ENCODE data around the gene MMP11. TPM values are rescaled to one million over a fixed set of nuclear protein-coding genes. Genes with fewer than 3 reads are reported as not detected.

MMP11 gene
- total RNA-seq, 1 donor from 2014 or later: 14.8 TPM

DNA sequence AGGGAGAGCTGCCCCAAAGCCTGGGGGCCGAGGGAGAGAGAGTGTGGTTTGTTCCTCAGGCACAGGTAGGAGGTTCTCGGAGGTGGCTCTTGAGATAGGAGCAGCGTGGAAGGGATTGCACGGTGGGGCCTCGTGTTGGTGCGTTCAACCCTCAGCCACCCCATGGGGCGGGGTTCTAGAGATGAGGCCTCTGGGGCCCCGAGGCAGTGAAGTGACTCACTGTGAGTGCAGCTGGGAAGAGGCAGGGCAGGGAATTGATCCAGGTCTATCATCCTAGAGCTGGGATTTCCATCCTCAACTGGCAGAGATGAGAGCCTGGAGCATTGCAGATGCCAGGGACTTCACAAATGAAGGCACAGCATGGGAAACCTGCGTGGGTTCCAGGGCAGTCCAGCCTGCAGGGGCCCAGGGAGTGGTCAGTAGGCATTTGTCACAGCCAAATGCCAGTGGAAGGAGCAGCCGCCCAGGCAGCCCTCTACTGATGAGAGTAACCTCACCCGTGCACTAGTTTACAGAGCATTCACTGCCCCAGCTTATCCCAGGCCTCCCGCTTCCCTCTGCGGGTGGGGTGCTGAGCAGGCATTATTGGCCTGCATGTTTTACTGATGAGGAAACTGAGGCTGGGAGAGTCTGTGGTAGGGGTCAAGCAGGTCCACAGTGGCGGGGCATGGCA, 9.0 kb downstream of the MMP11 start:
- DNase-seq: no peak

DNA sequence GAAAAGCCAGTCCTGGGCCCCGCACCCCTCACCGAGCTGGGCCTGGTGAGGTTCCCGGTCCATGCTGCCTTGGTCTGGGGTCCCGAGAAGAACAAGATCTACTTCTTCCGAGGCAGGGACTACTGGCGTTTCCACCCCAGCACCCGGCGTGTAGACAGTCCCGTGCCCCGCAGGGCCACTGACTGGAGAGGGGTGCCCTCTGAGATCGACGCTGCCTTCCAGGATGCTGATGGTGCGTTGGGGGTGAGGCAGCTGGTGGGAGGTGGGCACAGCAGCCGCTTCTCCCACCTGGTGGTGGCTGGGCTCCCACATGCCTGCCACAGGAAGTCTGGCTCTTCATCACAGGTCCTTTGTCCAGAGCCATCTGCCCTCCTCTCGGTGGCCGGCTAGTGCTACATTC, 9.6 kb downstream of the MMP11 start:
- no peak for DNase-seq

- DNase-seq: no peak
Observed at GRCh38 chr22:23782703-23783102, 10.1 kb downstream of the MMP11 start.

GRCh38 chr22:23783265-23784150, 10.9 kb downstream of the MMP11 start:
- no peak for DNase-seq

- no peak for DNase-seq
Observed at GRCh38 chr22:23784215-23784732, 11.6 kb downstream of the MMP11 start.

GRCh38 chr22:23786261-23786710, 13.6 kb downstream of the MMP11 start:
- DNase-seq: no peak

GRCh38 chr22:23786752-23787599, 14.3 kb downstream of the MMP11 start, which contains the start of gene SMARCB1:
Gene SMARCB1 (plus strand): TSS chr22:23786966. CDS start chr22:23787170, 204 bp downstream.
- DNase-seq: peak; percentile 67

DNA sequence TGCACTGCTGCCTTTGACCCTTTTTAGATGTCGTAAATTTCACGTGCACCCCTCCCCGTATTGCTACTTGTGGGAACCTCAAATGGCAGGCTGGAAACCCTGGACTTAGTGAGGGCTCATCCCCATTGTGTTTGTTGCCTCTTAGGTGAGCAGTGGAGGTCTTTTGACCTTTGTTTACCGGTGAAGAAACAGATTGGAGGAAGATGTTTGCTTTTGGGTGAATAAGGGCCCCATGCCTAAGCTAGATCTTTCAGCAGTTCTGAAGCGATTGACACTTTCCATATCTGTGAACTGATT, 14.9 kb downstream of the MMP11 start:
- no peak for DNase-seq

DNA sequence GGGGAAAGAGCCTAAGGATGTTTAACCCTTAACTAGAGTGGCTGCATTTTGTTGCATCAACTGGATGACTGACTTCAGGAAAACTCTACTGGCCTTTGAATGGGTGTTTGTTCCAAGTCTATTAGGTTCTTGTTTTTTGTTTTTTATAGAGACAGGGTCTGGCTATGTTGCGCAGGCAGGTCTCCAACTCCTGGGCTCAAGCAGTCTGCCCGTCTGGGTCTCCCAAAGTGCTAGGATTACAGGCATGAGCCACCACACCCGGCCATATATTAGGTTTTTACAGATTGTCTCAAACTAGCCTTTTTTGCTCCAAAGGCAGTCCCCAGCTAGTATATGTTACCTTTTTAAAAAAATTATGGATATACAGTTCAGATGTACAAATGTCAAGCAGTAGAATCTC, 15.3 kb downstream of the MMP11 start:
- DNase-seq: no peak

DNA sequence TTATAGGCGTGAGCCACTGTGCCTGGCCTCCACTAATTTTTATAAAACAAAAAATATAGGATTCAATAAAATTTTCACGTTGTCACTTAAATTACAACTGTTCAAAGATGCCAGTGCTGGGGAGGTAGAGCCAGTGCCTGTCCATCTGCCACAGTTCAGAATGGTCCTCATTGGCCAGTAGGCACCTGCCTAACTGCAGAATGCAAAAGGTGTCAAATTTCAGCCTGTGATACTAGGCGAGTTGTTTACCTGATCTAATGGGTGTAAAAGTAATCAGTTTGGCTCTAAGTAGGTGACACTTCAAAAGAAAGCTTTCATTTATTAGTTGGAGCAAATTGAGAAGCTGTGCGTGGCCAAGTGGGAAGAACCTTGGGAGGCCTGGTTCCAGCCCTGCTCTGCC, 16.5 kb downstream of the MMP11 start:
- DNase-seq: no peak

GRCh38 chr22:23789638-23790037, 17.0 kb downstream of the MMP11 start:
- DNase-seq: no peak

- DNase-seq: no peak
Observed at GRCh38 chr22:23790819-23791737, 18.4 kb downstream of the MMP11 start.

- no peak for DNase-seq
Observed at GRCh38 chr22:23791738-23792645, 19.3 kb downstream of the MMP11 start.

GRCh38 chr22:23793326-23793725, 20.7 kb downstream of the MMP11 start:
- no peak for DNase-seq

DNA sequence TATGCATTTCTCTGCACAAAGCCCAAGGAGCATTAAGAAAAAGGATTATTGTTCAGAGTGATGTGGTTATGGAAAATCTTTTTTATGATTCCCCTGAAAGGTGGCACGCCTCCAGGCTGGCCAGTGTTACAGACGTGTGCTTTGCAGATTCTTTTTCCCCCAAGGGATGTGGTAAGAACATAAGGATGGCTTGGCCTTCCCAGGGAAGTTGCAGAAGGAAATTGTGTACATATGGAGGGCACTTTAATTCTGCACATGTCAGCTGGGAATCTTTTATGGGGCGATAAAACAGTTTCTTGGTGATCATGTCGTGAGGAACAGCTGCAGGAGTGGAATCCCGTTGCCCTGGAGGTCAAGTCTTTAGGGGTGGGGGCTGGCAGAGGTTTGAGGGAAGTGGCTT, 23.8 kb downstream of the MMP11 start:
- DNase-seq: no peak

GRCh38 chr22:23800297-23801237, 27.9 kb downstream of the MMP11 start:
- no peak for DNase-seq

- no peak for DNase-seq
Observed at GRCh38 chr22:23801238-23801821, 28.7 kb downstream of the MMP11 start.

DNA sequence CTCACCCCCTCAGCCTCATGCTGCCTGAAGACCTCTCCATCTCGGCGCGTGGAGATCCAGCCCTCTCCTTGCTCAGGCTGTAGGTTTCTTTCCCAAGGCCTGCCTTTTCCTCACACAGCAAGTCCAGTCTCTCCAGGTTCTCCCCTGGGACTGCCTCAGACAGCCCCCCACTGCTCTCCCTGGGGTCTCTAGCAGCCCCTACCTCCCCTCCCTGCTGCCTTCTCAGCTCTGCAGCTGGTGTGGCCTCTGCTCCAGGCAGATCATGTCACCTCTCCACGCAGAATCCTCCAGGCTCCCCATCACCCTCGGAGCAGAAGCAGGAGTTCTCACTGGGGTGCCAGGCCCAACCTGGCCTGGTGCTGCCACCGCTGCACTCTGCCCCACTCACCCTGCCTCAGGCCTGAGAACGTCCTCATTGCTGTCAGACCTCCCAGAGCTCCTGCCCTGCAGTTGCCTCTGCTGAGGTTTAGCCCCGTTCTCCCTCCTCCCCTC, 29.3 kb downstream of the MMP11 start:
- no peak for DNase-seq
